ENCODE results near the gene POTEB3.
"Not testable (repeated sequence)": the region's sequence is repeated elsewhere in the genome, so short reads cannot be mapped to it uniquely, and the experiment has no call there.

POTEB3 gene

DNA sequence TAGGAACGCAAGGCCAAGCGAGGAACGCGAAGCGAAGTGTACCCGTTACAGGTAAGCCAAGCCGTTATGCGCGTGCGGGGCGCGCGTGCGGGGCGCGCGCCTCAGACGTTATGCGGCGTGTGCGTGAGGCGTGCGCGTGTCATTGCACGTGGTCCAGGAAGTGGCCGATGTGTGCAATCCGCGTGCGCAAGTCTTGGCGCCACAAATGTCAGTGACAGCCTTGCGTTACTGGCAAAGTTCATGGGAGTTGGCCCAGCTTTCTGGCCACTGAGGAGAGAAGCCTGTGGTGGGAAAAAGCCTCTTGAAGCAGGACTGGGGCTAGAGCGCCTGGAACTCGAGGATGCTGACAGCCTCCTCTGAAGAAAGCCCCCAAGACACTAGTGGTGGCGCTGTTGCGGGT lies at the start of gene POTEB3:
Gene POTEB3, minus strand, starts transcription at position 101 of the 400 bp plus-strand sequence. CDS start 488 bp downstream, outside the sequence.
- DNase-seq = not testable (repeated sequence)

DNA sequence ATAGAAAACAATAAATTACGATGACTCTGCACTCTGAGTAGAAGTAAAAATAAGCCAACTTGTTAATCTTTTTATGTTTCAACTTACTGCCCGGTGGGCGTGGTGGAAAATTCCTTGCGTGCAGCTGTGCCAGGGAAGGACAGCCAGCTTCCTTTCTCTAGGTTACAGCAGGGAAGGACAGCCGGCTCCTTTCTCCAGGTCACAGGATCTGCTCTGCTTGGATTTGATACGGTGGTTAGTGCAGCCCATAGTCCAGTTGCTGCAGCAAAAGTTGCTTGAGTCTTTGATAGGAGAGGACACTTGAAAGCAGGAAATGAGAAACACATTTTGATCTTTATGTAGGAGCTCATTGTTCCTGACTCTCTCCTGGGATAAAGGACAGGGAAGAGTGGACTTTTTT lies 13.4 kb upstream of the POTEB3 start:
- DNase-seq = not testable (repeated sequence)

DNA sequence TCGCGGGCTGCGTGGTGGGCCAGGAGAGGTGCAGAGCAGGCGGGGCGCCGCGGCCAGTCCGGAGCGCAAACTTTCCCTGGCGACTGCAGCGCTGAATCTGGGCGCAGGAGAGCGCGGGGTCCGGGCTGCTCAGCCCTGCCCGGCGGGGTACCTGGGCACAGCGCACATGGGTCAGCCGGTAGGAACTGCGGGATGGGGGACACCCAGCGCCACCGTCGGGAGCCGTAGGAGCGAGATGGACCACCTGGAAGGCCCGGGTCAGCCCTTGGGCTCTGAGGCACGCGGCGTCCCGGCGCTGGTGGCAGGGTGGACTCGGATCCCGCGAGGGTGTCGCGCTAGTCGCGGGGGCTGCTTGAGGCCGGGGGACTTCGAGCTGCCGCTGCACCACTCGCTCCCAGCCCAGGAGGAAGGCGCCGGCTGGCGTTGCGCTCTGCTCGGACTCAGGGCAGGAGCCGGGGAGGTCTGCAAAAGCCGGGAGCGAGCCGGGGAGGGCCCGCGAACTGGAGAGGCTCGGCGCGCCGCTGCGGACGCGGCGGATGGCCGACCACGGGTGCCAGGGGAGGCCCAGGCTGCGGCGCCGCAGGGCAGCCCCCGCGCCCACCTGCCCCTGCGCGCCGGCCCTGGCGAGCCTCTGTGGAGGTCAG lies 11.7 kb upstream of the POTEB3 start:
- not testable (repeated sequence) for DNase-seq

DNA sequence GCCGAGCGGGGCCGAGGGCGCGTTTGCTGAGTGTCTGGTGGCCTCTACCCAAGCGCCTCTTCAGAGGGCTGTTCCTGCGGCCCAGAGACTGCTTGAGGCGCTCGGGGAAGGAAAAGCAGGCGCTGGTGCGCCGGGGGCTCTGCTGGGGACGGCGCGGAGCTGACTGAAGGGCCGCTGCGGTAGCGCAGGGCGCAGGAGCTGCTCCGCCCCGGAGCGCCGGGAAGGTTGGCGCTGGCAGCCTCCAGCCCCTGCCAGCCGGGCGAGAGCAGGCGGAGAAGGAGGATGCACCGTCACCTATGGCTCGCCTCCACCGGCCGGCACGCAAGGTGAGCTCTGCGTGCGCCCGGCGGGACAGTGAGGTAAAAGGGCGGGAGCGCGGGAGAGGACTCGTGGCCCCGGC lies 11.2 kb upstream of the POTEB3 start:
- not testable (repeated sequence) for DNase-seq

DNA sequence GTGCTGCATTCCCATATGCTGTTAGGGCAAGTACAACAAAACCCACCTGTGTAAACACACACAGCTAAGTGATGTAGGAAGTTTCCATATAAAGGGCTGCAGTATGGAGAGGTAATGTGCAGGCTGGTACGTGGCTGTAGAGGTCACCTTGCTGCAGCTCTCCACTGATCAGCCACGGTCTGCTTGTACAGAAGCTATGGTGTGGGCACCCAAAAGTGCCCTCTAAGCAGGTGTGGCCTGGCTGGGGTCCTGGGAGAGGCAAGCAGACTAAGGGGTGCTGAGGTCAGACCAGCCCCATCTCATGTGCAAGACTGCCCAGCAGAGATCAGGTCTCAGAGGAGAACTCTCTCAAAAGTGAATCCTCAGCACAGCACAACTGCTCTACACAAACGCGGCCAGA lies 32.9 kb downstream of the POTEB3 start:
- DNase-seq = not testable (repeated sequence)

DNA sequence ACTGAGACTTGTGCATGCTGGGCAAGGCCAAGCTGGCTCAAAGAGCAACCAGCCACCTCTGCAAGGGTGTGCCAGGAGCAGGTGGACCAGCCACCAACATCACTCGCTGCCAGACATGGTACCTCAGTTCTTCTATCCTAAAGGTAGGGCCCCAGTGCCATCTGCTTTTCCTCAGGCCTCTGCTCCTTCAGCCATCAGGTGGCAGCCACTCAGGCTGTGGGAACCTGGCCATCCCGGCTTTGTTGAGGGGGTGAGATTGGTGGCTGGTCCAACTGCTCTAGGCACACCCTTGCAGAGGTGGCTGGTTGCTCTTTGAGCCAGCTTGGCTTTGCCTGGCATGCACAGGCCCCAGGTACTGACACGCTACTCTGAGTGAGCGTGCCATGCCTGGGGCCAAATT lies 38.8 kb downstream of the POTEB3 start:
- DNase-seq = not testable (repeated sequence)

DNA sequence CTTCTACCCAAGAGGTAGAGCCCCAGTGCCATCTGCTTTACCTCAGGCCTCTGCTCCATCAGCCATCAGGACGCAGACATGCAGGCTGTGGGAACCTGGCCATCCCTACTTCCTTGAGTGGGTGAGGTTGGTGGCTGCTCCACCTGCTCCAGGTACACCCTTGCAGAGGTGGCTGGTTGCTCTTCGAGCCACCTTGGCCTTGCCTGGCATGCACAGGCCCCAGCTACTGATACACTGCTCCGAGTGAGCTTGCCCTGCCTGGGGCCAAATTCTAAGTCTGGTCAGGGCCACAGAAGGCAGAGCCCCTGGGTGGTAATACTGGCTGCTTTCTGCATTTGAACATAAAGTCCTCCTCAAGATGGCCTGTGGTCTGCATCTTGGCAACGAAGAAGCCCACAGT lies 41.2 kb downstream of the POTEB3 start:
- DNase-seq = not testable (repeated sequence)

DNA sequence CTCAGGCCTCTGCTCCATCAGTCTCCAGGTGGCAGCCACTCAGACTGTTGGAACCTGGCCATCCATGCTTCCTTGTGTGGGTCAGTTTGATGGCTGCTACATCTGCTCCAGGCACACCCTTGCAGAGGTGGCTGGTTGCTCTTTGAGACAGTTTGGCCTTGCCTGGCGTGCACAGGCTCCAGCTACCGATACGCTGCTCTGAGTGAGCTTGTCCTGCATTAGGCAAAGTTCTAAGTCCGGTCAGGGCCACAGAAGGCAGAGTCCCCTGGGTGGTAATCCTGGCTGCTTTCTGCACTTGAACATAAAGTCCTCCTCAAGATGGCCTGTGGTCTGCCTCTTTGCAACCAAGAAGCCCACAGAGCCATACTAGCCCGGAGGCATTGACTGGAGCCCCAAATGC lies 41.8 kb downstream of the POTEB3 start:
- DNase-seq = not testable (repeated sequence)

DNA sequence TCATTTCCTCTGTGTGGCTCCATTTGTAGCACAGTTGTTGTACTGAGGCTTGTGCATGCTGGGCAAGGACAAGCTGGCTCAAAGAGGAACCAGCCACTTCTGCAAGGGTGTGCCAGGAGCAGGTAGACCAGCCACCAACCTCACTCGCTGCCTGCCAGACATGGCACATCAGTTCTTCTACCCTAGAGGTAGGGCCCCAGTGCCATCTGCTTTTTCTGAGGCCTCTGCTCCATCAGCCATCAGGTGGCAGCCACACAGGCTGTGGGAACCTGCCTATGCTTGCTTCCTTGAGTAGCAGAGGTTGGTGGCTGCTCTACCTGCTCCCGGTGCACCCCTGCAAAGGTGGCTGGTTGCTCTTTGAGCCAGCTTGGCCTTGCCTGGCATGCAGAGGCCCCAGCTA lies 42.6 kb downstream of the POTEB3 start:
- DNase-seq = not testable (repeated sequence)

DNA sequence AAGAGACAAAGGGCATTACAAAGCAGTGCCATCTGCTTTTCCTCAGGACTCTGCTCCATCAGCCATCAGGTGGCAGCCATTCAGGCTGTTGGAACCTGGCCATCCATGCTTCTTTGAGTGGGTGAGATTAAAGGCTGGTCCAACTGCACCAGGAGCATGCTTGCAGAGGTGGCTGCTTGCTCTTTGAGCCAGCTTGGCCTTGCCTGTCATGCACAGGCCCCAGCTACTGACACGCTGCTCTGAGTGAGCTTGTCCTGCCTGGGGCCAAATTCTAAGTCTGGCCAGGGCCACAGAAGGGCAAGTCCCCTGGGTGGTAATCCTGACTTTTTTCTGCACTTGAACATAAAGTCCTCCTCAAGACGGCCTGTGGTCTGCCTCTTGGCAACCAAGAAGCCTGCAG lies 43.1 kb downstream of the POTEB3 start:
- DNase-seq = not testable (repeated sequence)

DNA sequence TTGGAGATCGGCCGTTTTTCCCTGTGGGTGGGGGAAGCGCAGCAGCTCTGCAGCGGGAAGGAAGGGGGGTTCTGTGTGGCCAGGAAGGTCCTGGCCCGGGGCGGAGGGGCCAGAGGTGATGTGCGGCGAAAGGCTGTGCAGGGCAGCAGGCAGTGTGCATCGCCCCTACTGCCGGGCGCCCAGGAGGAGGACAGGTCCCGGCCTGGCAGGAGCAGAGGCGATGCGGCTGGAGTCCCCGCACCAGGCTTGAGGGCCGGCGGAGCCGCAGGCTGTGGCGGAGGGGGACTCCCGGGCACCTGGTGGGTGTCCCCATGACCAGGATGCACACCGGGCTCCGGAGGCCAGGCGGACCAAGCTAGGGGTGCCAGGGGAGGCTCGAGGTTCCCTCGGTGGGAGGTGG lies 54.3 kb downstream of the POTEB3 start:
- not testable (repeated sequence) for DNase-seq

DNA sequence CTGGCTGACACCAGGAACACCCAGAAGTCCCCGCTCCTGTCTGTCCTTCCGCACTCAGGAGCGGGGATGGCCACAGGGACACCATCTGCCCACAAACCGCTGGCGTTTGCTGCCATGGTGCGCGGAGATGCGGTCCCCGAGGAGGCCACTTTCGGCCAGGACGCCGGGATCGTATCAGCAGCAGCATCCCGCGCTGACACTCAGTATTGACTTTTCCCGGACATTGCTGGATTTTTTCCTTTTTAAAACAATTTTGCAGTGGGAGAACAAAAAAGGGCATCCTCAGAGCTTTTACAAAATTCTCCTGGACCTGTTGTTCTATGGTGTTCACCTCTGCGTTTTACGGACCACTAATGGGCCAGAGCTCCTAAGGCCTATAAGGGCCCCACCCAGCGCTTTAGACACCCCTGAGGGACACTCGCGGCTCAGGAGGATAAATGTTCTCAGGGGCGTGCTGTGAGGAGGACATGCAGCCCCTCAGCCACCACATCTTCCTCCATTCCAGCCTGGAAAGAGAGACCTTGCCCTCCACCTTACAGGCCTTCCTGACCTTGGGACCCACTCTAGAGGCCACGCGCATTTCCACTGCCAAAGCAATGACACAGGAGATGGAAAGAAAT lies 56.3 kb downstream of the POTEB3 start:
- DNase-seq = not testable (repeated sequence)

DNA sequence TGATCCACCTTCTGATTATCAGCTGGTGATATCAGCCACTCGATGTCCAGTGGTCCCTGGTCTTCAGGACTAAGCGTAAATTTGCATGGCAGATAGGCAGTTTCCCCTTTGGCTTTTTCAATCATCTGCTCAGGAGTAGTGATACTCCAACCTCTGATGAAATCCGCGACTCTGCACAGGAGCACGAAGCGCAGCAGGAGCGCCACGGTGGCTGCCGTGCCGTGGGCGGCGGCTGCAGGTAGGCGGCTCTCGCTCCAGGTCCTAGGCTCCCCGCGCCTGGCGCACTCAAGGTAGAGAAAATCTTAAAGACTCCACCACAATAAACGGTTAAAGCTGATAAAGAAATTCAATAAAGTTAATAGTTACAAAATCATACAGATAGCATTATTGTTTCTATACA lies 66.6 kb downstream of the POTEB3 start:
- DNase-seq = not testable (repeated sequence)

DNA sequence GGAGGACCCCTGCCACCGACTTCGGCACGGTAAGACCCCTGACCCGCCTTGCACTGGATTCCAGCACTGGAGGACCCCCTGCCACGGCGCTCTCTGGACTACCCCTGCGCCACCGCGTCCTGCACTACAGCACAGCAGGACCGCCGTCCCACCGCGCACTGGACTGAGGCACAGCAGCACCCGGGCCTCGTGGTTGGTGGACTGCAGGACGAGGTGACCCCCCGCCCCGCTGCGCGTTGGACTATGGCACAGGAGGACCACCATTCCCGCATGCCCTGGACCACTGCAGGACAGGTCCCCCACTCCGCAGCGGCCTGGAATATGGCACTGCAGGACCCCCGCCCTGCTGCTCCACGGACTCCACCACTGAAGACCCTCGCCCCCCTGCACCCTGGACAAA lies 71.1 kb downstream of the POTEB3 start:
- not testable (repeated sequence) for DNase-seq

DNA sequence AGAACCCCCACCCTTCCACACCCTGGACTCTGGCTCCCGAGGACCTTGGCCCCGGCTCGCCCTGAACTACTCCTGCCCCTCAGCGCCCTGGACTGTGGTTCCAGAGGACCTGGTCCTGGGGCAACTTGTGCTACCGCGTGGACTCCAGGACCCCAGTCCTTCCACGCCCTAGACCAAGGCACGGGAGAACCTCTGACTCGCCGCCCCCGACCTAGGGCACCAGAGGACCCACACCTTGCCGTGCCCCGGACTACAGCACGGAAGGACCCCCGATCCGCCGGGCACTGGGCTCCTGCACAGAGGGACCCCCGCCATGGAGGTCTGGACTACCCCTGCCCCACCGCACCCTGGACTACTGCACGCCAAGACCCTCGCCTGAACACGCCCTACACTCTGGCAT lies 71.7 kb downstream of the POTEB3 start:
- DNase-seq = not testable (repeated sequence)

Data from NCI-H187 treated with DMSO at 0.1 percent for 48 hours (cell line).